Natural killer cell (primary cell): ENCODE measurements around the gene CSRP1. TPM values are rescaled to one million over a fixed set of nuclear protein-coding genes. Genes with fewer than 3 reads are reported as not detected.
A peak's percentile ranks its signal among the peaks of the same experiment; 100 is the strongest.

ENCODE experiments used
- ATAC-seq, 3 donors: fragments of 150-1000 bp in 2 of 3; fragments of 200-7000 bp in 1 of 3; cut with Tn5 transposase; 1 replicate in 1 of 3; 2 replicates in 2 of 3; pipeline ENCODE4 v1.10.0; 2021; ENCODE audit warnings: mild to moderate bottlenecking in 2 of 3, moderate library complexity in 2 of 3
- DNase-seq, 2 donors: peaks; one replicate each; pipeline versions ENCODE4 v3.0.0 to v3.0.0-alpha.2; 2013 to 2021; ENCODE audit warnings: mixed read lengths in 1 of 2
- H3K27ac ChIP-seq: one replicate; pipeline ENCODE4 v1.5.1; 2013; ENCODE audit warnings: mild to moderate bottlenecking, low read length
- H3K27me3 ChIP-seq: one replicate; pipeline ENCODE4 v1.6.1; 2013; ENCODE audit warnings: low read length; ENCODE audit not compliant: control insufficient read depth, insufficient read depth
- H3K36me3 ChIP-seq: one replicate; pipeline ENCODE4 v1.6.1; 2013; ENCODE audit warnings: low read length; ENCODE audit not compliant: control insufficient read depth, insufficient read depth
- H3K4me1 ChIP-seq: one replicate; pipeline ENCODE4 v1.6.1; 2013; ENCODE audit warnings: low read length; ENCODE audit not compliant: control insufficient read depth, insufficient read depth
- H3K4me3 ChIP-seq: one replicate; pipeline ENCODE4 v1.5.1; 2013; ENCODE audit warnings: low read length
- H3K9me3 ChIP-seq: one replicate; pipeline ENCODE4 v1.6.1; 2013; ENCODE audit warnings: low read length; ENCODE audit not compliant: control insufficient read depth, insufficient read depth
- H3K27ac Mint-ChIP-seq, 2 donors: one replicate each; pipeline ENCODE4 v1.8.0; 2022; ENCODE audit warnings: mild to moderate bottlenecking in 2 of 2, mixed read lengths in 2 of 2, moderate library complexity in 1 of 2
- H3K27me3 Mint-ChIP-seq, 2 donors: one replicate each; pipeline ENCODE4 v1.8.0; 2022; ENCODE audit warnings: low read depth in 2 of 2, mixed read lengths in 2 of 2
- H3K36me3 Mint-ChIP-seq: one replicate; pipeline ENCODE4 v1.8.0; 2022; ENCODE audit warnings: mixed read lengths
- H3K4me1 Mint-ChIP-seq, 2 donors: one replicate each; pipeline ENCODE4 v1.8.0; 2022; ENCODE audit warnings: mixed read lengths in 2 of 2
- H3K4me3 Mint-ChIP-seq: one replicate; pipeline ENCODE4 v1.8.0; 2022; ENCODE audit warnings: mild to moderate bottlenecking, moderate library complexity, mixed read lengths
- H3K9me3 Mint-ChIP-seq, 2 donors: one replicate each; pipeline ENCODE4 v1.8.0; 2022; ENCODE audit warnings: mixed read lengths in 2 of 2
- CTCF ChIP-seq: fragments of 200-600 bp; IDR thresholded peaks from one replicate; pipeline ENCODE4 v1.8.0; 2022; ENCODE audit warnings: antibody characterized with exemption
- WGBS: methylation state at CpG from one replicate; pipeline ENCODE4 v1.1.7; 2013; ENCODE audit warnings: missing lambda C conversion rate; ENCODE audit not compliant: insufficient coverage; 5-methylcytosine and 5-hydroxymethylcytosine counted together
- intact Hi-C: fragments of 100-400 bp; cut with micrococcal nuclease; formaldehyde crosslinking; loops from one replicate; pipeline ENCODE4 v1.14.2; 2022
- total RNA-seq, 4 donors: library from RNA; stranded (reverse); fragments of 120-200 nt in 1 of 4; gene quantifications; one replicate each; pipeline versions ENCODE4 v1.2.3 to v1.2.4, GENCODE V29; 2013 to 2022

The CSRP1 gene
- total RNA-seq, 3 donors from 2014 or later (not counting 1 experiment from before 2014, with no cell fraction given) = 36.9 to 48.4 (median 44.1) TPM

DNA sequence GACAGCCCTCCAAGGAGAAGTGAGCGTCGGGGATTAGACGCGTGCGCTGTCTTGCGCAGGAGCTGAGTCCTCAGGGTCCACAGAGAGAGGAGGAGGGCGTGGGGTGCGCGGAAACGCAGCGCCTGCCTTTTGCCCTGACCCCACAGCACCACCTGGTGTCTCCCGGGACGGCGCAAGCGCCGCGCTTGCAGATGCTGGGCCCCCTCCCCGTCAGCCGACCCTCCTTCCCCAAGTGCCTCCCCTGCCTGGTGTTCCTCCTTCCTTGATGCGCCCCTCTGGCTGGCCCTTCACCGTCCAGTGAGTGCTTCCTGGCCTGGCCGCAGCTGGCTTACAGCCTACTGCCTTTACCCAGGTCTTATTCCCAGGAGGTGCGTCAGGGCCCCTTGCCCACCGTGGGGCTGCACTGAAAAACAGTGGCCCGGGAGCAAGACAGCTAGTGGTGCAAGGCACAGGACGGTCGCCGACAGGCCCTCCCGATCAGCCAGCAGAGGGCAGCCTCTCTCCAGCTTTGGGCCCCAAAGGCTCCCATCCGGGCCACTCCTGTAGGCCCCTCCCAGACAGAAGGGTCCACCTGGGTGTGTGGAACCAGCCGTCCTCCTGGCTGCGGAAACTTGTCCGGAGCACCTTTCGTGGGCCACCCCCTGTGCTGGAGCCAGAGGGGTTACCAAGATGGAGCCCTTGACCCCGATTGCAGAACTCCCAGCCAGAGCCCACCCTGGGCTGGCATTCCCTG, 25.0 kb downstream of the CSRP1 start:
- Mint-ChIP-seq H3K4me3 (peak overlapping the region; percentile 67), H3K36me3 (no peaks in the 10 kb centered on the region), H3K27ac (no peak overlapping the region), H3K9me3 (no peaks in the 10 kb centered on the region), H3K27me3 (peaks cover 11 to 14% of the 10 kb centered on the region in 2 donors), H3K4me1 (peaks cover 12 to 20% of the 10 kb centered on the region in 2 donors)
- peak; percentile 67 to 86 for DNase-seq
- H3K4me1 ChIP-seq = peaks cover 19% of the 10 kb centered on the region
- intact Hi-C loops = loop anchor here (1.0 kb wide), 1 partner anchor 31 kb away; no protein-coding TSS in a partner anchor
- H3K27me3 ChIP-seq = peaks cover 9% of the 10 kb centered on the region
- no peaks in the 10 kb centered on the region for H3K9me3 ChIP-seq
- peaks cover 9% of the 10 kb centered on the region for H3K36me3 ChIP-seq
- 5% methylated on average over 35 of the region's 35 CpGs for WGBS
- H3K27ac ChIP-seq = no peak overlapping the region
- no peak overlapping the region for H3K4me3 ChIP-seq
- peak; percentile 73 for TF ChIP-seq CTCF
- ATAC-seq = peak; percentile 85 to 91 (median 87)

DNA sequence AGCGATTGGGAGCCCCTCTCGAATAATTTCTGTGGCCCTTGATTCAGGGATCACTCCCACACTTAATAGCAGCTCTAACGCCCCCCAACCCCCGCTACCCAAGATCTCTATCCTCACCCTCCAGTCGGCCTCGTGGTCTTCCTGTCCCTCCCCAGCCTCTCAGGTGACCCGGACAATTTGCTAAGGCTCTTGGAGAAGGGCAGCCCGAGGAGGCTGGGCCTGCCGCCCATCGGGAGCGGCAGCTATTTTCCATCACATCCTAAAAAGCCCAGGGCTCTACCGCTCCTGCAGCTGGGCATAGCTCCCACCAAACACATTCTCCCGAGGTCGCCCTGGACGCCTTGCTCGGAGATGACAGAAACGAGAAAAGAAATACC, 25.9 kb downstream of the CSRP1 start:
- peaks cover 9% of the 10 kb centered on the region for H3K27me3 ChIP-seq
- Mint-ChIP-seq H3K27ac (no peak overlapping the region), H3K27me3 (peaks cover 15 to 22% of the 10 kb centered on the region in 2 donors), H3K4me1 (peaks cover 12 to 27% of the 10 kb centered on the region in 2 donors), H3K9me3 (no peaks in the 10 kb centered on the region), H3K4me3 (peak overlapping the region; percentile 67), H3K36me3 (no peaks in the 10 kb centered on the region)
- DNase-seq = no peak
- TF ChIP-seq CTCF = no peak
- H3K36me3 ChIP-seq = peaks cover 9% of the 10 kb centered on the region
- H3K9me3 ChIP-seq = no peaks in the 10 kb centered on the region
- intact Hi-C loops = no loop called here
- peak overlapping the region; percentile 9 for H3K4me3 ChIP-seq
- 4% methylated on average over 17 of the region's 17 CpGs for WGBS
- no peak overlapping the region for H3K27ac ChIP-seq
- no peak for ATAC-seq
- peaks cover 19% of the 10 kb centered on the region for H3K4me1 ChIP-seq

GRCh38 chr1:201480231-201481003, 26.5 kb downstream of the CSRP1 start:
- intact Hi-C loops = no loop called here
- peak in 1 of 2 donors; percentile 58 for DNase-seq
- H3K27ac ChIP-seq = no peak overlapping the region
- peak; percentile 33 to 41 (median 36) for ATAC-seq
- Mint-ChIP-seq H3K4me3 (peak overlapping the region; percentile 67), H3K9me3 (no peaks in the 10 kb centered on the region), H3K36me3 (no peaks in the 10 kb centered on the region), H3K4me1 (peaks cover 12 to 28% of the 10 kb centered on the region in 2 donors), H3K27ac (no peak overlapping the region), H3K27me3 (peaks cover 15 to 22% of the 10 kb centered on the region in 2 donors)
- no peaks in the 10 kb centered on the region for H3K9me3 ChIP-seq
- H3K36me3 ChIP-seq = peaks cover 6% of the 10 kb centered on the region
- H3K4me3 ChIP-seq = peak overlapping the region; percentile 9
- peaks cover 19% of the 10 kb centered on the region for H3K4me1 ChIP-seq
- WGBS = 8% methylated on average over 37 of the region's 37 CpGs
- H3K27me3 ChIP-seq = peaks cover 9% of the 10 kb centered on the region
- no peak for TF ChIP-seq CTCF
